ENCODE measurements around the gene GRIA3.

DNA sequence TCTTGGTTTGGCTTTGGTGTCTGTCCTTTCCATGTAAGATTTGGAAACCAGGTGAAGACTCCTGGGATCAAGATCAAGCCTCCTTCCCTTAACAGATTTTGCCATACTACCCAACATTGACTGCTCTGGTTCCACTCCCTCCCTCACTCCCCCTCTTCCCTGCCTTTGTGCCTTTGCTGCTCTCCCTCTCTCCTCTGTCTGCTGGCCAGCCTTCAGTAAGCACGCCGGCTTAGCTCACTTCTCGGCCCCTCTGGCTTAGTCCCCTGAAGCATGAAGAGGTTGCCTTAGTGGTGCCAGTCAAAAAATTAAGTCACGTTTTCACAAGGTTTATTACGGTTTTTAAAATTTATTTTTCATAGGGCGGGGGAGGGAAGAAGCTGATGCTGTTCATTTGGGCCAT is 6.0 kb downstream of the GRIA3 start:
- TF ChIP-seq, protein P1, sequence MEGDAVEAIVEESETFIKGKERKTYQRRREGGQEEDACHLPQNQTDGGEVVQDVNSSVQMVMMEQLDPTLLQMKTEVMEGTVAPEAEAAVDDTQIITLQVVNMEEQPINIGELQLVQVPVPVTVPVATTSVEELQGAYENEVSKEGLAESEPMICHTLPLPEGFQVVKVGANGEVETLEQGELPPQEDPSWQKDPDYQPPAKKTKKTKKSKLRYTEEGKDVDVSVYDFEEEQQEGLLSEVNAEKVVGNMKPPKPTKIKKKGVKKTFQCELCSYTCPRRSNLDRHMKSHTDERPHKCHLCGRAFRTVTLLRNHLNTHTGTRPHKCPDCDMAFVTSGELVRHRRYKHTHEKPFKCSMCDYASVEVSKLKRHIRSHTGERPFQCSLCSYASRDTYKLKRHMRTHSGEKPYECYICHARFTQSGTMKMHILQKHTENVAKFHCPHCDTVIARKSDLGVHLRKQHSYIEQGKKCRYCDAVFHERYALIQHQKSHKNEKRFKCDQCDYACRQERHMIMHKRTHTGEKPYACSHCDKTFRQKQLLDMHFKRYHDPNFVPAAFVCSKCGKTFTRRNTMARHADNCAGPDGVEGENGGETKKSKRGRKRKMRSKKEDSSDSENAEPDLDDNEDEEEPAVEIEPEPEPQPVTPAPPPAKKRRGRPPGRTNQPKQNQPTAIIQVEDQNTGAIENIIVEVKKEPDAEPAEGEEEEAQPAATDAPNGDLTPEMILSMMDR (IDR thresholded peaks at IDR 0.05), result no peak
- TF ChIP-seq POLR2A (IDR thresholded peaks at IDR 0.05), result no peak
